Stimulated activated CD4-positive, alpha-beta T cell treated with anti-CD3 and anti-CD28 coated beads, Interleukin-12 subunit alpha, Interleukin-12 subunit beta, amount 100 ng/mL, for 24 hours (primary cell): ENCODE data around the gene NR1D1.
A peak's percentile ranks its signal among the peaks of the same experiment; 100 is the strongest.

Experiments
- DNase-seq, 2 experiments: peaks; one replicate each; pipeline ENCODE4 v3.0.0-alpha.2; 2020; ENCODE audit warnings: low read depth in 2 of 2

NR1D1 gene

DNA sequence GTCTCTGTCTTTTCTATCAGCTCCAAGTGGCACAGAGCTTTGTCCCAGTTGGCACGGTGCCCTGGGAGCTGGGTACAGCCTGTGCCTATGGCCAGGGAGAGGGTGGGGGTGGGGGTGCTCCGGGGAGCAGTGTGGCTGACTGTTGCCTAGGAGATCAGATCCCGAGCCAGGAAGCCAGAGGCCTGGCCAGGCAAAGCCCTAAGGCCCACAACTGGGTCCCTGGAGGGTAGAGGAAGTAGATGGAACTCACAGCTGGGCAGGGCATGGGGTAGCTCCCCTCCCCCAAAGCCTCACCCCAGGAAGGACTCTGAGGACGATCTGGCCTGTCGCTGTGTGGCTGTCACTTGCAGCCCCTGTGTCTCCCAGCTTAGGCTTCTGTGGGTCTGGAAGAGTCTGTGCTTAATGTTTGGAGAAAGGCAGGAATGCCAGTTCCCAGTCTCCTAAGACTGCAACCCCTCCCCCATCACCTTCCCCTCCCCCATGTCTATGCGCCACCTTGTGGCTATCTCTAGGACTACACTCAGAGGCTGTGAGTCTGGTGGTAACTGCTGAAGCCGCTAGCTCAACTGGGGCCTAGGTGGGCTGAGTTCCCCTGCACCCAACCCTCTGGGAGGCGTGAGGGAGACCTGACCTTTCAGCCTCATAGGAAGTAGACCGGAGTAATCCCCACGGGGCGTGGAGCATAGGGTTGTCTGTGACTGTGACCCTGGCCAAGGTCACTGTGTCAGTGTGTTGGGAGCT, 25.0 kb downstream of the NR1D1 start:
- peak; percentile 50 to 61 for DNase-seq

GRCh38 chr17:40074871-40075200, 25.6 kb downstream of the NR1D1 start:
- no peak for DNase-seq

- no peak for DNase-seq
These were observed 26.2 kb downstream of the NR1D1 start for GRCh38 chr17:40074175-40074512.

DNA sequence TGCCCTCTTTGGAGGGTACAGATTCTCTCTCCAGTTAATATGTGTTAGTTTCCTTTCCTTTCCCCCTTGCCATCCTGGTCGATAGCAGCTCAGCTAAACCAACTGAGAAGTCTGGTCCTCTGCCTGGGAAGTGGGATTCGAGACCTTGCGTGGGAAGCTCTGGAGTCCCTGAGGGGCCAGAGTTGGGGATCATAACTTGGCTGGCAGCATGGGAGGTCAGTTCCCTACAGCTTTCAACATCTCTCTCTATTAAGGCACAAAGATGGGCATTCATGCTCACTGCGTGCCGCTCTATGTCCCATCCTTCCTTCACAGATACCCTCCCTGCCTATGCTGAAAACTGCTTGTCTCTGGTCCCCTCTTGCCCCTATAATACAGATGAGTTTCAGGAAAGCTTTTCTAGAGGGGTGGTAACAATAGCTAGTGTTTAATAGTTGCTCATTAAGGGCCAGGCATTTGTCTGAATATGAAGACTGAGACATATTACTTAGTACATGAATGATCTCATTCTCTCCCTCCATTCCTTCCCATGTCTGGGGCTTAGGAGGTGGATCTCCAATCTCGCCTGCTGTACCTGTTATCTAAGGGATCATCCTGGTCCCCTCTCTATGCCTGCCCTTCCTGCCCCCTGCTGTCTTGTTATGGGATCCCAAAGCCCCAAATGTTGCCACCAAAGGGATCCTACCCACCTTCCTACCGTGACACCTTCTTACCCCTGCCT, 26.8 kb downstream of the NR1D1 start:
- DNase-seq, result no peak

GRCh38 chr17:40072735-40073346, 27.5 kb downstream of the NR1D1 start:
- no peak for DNase-seq

DNA sequence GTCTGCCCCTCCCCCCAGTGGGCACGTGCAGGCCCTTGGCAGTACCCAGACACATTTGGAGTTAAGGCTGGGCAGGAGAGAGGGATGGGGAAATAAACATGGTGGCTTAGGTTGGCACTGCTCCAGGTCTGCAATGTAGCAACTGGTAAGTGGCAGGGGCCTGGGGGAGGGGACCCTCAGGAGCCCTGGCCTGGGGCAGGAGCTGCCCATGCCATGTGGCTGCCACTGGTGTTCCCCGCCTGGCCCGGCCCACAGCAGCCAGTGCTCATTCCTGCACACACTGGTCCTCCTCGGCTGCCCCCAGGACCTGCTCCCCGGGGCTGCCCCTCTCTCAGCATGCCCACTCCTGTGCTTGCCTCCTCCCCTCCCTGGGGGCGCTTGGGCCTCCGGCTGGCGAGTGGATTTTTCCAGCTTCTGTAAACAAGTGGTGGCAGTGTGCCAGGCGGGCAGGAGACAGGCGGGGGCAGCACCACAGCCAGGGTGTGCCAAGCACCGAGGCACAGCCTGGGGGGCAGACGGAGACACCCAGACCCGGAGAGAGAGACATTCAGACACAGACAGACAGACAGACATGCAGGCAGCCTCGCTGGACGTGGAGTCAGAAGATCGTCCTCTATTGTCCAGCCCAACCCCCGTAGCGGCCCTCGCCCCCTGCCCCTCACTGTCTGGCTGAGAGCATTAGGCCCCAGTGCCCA, 28.2 kb downstream of the NR1D1 start:
- no peak for DNase-seq

DNA sequence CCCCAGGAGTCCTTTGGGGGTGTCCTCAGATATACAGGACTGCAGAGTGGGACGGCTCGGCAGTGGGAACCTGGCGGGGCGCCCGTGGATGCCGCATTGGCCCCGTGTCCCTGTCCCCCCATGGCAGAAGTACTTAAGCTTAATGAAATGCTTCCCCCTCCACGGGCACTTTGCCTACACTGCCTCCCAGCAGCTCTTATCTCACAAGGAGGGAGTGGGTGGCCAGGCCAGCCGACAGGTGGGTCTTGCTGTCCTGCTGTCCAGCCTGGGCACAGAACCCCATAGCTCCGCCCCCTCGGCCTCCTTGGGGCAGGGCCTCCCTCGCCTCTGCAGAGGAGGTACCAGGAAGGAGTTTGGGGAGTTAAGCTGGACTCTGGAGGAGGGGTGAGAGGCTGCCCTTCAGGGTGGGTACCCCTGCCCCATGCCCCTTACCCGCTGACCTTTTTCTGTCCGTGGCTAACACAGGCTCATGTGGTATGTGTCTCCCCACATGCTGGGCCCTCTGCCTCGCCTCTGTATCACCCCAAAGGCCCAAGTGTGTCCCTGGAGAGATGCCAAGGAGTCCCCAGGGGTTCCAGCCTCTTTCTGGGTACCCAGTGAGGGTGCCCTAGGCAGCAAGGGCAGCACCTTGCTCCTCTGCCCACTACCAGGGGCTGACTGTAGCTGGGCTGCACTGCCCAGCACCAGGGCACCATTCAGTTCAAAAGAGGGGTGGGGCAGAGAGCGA, 28.9 kb downstream of the NR1D1 start:
- no peak for DNase-seq

DNA sequence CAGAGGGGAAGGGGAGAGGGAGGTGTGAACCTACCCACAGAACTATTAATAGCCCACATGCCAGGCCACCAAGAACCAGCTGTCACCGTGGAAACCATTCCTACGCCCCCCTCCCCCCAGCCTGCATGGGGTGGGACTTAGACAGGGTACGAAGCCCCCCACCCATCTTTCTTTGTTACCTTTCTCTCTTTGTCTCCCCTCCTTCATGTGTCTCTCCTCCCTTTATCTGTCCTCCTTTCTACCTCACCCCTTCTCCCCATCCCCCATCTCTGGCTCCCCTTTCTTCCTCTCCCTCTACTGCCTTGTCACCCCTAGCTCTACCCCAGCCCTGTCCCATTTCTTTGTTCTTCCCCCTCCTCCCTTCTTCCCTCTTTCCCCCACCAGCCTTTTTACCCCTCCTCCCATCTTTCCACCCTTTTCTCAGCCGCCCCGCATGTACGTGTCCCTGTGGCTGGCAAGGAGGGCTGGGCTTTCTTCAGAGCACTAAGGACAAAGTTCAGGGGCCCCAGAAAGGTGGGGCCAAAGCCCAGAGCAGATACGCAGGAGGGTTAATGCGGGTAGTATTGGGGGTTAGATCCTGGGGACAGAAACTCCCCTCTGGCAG, 29.6 kb downstream of the NR1D1 start:
- DNase-seq, result no peak

DNA sequence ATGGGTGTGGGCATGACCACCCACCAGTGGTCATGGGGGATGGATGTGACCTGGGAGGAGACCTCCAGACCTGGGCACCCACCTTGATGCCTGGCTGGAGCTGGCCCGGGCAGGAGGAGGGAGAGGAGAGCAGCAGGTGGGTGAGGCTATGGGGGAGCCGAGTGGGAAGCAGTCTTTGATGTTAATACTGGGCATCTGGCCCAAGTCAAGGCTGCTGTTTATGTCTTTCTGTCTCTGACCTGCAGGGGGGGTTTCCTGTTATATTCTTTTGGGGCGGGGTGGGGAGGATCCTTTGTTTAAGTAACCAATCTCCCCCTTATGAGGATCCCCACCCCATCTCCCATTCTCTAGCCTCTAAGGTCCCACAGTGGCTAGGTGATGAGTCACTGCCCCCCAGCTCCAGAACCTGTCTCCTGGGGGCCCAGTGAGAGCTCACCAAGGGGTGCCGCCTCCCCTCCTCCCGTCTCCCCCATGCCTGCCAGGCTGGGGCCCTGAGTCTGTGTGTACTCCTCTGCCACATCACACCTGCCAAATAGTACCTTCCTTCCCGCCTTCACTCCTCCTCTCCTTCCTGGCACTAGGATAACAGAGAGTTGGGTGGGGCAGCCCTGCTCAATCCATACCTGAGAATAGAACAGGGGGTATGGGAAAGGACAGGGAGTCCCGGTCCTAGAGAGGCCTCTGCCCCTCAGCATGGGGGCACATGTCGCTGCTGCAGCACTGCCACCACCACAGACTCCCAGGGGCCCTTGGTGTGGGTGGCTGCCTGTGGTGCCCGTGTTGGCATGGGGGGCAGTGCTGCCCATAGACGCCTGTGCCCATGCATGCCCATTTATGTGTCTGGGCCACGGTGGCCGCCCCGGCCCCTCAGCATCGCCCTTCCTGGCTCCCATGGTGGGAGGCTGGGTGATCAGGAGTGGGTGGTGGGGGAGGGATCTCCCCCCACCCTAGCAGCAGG, 30.4 kb downstream of the NR1D1 start:
- no peak for DNase-seq

DNA sequence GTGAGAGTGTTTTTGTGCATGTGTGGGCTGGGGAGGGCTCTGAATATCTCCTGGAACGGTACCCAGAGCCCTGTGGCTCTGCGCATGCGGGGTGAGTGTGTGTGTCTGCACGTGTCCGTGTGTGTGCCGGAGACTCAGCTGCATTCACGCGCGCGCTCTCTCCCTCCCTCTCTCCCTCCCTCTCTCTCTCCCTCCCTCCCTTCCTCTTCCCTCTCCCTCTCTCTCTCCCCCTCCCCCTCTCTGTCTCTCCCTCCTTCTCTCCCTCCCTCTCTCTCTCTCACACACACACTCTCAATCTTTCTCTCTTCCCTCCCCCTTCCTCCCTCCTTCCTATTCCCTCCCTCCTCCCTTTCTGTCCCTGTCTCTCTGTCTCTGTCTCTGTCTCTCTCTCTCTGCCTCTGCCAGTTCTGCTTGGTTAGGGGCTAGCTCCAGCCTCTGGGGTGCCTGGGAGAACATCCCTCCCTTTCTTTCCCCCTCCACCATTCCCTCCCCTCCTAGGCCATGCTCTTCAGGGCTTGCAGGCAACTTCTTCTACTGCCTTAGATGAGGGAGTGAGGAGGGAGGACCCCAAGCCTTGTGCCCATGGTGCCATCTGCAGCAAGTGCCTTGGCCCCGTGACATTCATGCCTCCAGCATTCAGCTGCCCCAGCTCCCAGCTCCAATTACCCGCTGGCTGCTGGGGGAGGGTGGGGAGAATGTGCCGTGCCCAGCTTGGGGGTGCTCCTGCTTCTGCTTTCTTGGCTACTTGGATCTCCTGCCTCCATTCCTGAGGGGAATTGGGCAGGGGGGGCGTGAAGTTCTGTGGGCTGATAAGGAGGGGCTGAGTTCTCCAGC, 31.3 kb downstream of the NR1D1 start:
- peak; percentile 69 to 79 for DNase-seq

DNA sequence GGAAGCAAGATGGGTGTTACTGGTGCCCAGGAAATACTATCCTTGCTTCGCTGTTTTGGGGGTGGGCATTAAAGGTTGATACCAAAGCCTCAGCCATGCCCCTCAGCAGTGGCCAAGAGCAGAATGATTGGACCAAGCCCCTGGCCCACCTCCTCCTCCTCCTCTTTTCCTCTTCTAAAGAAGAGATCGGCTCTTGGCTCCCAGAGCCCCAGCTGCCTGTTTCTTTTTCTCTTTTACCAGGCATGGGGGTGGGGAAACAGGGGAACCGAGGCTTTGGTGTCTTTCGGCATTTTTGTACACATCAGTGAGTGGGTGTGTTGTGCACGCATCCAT, 31.8 kb downstream of the NR1D1 start:
- no peak for DNase-seq

- no peak for DNase-seq
These were observed 32.2 kb downstream of the NR1D1 start for GRCh38 chr17:40068129-40068581.

GRCh38 chr17:40067710-40068109, 32.7 kb downstream of the NR1D1 start:
- DNase-seq, result no peak

GRCh38 chr17:40065769-40066510, 34.4 kb downstream of the NR1D1 start:
- DNase-seq, result no peak

DNA sequence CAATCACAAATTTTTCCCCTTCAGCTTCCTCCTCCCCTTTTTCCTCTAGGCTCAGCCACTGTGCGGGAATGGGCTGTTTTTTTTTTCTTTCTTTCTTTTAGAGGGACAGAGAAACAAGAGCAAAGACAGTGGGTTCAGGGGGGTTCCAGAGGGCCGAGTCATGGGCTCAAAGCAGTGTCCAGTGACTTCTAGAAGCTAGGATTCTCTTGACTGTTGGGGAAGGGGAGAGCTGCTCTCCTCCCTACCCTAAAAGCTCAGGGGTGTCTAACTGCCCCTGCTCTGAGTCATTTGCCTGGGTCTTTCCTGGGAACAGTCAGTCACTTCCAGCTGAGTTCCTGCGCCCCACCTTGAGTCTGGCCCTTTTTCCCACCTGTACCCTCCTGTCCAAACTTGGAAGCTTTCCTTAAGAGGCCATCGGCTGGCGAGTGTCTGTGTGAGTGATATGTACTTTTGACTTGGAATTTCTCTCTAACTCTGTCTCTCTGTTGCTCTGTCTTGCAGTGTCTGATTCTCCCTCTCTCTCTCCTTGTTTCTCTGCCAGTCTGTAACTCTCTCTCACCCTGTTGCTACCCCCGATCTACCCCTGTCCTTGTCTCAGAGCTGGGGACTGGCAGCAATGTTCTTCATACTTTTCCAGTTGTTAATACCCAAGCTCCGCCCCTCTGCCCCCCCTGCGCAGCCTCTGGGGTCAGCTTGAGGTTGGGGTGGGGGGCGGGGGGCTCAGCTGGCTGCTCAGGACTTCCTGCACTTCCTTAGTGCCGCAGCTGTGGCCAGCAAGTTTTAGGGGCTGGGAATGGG, 35.2 kb downstream of the NR1D1 start:
- no peak for DNase-seq

DNA sequence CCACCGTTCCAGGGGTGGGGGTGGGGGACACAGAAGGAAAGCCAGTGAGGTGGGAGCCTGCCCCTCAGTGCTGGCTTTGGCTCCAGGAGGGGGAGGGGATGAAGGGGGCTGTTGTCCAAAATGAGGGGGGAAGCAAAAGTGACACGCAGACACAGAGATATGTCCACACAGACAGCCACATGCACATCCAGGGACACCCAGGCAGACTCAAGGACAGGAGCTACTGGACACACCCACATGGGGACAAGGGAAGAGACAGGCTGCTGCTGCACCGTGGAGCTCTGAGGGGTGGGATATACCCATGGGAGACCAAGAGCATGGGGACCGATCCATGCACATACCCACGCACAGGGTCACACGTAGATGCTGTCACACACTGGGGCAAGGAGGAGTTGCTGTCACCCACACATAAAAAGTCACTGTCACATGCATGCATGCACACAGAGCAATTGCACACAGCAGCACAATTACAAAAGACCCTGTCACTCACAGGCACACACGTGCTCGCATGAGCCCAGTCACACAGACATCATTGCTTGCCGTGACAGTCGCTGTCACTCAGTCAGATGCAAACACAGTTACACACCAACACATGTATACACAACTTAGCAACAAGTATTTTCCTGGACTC, 36.4 kb downstream of the NR1D1 start:
- no peak for DNase-seq

- no peak for DNase-seq
These were observed 37.1 kb downstream of the NR1D1 start for GRCh38 chr17:40063187-40063771.
